Activated T-cell treated with anti-CD3 and anti-CD28 coated beads for 24 hours (primary cell): ENCODE measurements around the gene HECTD1.
"Not testable (repeated sequence)": the region's sequence is repeated elsewhere in the genome, so short reads cannot be mapped to it uniquely, and the experiment has no call there.

Source experiments
- DNase-seq: peaks from one replicate; pipeline ENCODE4 v3.0.0-alpha.2; 2020; ENCODE audit warnings: low read depth

The HECTD1 gene

DNA sequence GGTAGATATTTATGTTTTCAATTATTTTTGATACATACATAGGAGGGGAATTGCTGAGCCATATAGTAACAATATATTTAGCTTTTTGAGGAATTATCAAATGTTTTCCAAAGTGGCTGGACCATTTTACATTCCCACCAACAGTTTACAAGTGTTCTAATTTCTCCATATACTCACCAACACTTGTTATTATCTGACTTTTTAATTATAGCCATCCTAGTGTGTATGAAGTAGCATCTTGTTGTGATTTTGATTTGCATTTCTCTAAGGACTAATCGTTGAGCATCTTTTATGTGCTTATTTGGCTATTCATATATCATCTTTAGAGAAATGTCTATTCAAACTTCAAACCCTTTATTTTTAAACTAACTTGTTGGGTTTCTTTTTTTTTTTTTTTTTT lies 17.2 kb upstream of the HECTD1 start:
- no peak for DNase-seq

DNA sequence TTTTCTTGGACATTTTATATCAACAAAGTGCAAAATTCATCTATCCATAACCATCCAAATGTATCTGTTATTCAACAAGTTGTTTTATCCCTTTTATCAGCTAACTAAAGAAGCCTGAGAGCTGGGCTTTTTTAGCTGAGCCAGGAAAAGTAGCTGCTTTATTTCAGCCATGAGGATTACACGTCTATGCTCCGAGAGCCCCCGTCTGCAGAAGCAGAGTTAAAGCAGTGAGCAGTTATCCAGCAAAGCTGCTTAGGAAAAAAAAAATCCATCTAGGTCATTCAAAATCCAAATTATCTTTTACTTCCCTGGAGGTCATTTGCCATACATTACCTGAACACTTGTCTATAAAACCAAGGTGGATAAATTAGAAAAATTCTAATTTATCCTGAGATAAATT lies 15.7 kb upstream of the HECTD1 start:
- no peak for DNase-seq

DNA sequence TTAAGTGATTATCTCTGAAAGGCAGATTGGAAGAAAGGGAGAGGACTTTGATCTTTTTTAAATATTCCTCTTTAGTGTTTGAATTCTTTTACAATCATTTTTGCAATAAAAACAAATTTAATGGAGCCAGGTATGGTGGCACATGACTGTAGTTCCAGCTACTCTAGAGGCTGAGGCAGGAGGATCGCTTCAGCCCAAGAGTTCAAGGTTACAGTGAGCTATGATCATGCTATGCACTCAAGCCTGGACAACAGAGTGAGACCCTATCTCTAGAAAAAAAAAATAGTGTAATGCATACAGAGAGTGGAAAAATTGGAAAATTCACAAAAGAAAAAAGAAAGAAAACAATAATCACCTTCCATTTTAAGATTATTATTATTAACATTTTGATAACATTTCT lies 15.2 kb upstream of the HECTD1 start:
- no peak for DNase-seq

DNA sequence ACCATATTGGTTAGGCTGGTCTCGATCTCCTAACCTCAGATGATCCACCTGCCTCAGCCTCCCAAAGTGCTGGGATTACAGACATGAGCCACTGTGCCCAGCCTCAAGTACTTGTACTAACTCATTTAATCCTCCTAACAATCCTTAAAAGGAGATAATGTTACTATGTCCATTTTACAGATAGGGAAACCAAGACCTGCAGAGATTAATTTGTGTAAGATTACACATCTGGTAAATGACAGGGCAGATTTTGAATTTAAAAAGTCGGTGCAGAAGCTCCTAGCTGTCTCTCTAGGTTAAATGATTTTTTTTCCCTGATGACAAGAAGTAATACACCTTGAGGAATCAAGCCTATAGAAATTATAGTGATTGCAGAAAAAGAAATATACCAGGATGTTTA lies 13.7 kb upstream of the HECTD1 start:
- no peak for DNase-seq

DNA sequence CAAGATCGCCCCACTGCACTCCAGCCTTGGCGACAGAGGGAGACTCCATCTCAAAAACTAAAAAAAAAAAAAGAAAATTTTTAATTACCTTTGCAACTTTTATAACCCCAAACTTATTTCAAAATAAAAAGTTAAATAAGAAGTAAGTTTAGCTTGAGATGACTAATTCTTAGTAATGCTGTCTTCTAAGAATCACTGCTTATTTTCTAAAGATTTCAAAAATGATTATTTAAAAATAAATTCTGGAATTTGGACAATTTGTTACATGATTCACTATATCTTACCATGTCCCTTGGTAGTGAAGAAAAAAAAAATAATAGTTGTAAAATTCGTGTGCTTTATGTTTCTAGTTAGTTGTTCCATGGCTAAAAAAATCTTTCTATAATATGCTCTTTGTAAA lies 11.6 kb upstream of the HECTD1 start:
- no peak for DNase-seq

DNA sequence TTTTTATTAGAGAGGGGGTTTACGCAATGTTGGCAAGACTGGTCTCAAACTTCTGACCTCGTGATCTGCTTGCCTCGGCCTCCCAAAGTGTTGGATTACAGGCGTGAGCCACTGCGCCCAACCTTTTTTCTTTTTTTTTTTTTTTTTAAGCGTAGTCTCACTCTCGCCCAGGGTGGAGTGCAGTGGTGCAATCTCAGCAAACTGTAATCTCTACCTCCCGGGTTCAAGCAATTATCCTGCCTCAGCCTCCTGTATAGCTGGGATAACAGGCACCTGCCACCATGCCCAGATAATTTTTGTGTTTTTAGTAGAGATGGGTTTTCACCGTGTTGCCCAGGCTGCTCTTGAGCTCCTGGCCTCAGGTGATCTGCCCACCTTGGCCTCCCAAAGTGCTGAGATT lies 8.8 kb upstream of the HECTD1 start:
- DNase-seq: no peak

DNA sequence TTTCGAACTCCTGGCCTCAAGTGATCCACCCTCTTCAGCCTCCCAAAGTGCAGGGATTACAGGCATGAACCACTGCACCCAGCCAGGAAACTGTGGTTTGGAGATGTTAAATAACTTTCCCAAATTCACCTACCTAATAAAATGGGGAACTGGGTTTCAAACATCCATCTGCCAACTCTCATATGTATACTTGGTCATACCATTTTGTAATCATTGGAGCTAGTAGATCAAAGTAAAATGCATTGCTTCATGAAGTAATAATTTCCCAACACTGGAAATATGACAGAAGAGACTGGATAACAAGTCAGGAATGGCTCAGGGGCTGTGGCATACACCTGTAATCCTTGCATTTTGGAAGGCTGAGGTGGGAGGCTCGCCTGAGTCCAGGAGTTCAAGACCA lies 5.3 kb upstream of the HECTD1 start:
- DNase-seq: no peak

DNA sequence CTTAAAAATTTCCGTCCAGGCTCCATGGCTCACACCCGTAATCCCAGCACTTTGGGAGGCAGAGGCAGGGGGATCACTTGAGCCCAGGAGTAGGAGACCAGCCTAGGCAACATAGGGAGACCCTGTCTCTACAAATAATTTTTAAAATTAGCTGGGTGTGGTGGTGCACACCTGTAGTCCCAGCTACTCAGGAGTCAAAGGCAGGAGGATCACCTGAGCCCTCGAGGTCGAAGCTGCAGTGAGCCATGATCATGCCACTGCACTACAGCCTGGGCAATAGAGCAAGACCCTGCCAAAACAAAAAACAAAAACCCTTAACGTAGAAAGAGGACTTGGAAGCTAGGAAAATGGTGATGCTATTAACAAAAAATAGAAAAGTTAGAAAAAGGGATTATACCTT lies 2.0 kb upstream of the HECTD1 start:
- DNase-seq: no peak

DNA sequence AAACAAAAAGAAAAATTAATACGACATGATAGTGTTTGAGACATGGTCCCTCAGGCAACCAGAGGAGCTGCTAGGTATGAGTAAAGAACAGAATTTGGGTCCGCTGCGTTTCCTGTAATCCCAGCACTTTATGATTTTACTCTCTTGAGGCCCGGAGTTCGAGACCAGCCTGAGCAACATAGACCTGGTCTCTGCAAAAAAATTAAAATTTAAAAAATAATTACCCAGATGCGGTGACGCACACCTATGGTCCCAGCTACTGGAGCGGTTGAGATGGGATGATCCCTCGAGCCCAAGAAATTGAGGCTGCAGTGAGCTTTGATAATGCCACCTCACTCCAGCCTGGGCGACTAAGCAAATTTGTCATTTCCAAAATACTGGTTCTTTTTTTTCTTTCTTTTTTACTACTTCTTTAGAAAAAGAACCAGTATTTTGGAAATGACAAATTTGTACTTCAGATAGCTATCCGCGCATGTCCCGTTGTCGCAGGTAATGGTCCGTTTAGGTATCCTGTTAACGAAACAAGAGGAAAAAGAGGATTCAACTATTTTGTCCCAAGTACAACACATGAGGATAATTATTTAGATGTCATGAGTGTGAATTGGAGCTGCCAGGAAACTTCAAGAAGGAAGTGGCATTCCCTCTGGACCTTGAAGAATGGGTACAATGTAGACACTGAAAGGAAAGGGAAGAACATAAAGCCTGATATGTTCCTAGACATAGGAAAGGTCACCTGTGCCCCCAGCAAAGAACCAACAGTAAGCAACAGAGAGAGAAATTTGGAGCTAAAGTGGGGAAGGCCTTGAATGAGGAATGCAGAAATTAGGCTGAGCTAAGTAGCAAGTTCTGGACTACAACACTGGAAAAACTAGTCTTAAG lies 1.2 kb upstream of the HECTD1 start:
- peak; percentile 35 for DNase-seq

DNA sequence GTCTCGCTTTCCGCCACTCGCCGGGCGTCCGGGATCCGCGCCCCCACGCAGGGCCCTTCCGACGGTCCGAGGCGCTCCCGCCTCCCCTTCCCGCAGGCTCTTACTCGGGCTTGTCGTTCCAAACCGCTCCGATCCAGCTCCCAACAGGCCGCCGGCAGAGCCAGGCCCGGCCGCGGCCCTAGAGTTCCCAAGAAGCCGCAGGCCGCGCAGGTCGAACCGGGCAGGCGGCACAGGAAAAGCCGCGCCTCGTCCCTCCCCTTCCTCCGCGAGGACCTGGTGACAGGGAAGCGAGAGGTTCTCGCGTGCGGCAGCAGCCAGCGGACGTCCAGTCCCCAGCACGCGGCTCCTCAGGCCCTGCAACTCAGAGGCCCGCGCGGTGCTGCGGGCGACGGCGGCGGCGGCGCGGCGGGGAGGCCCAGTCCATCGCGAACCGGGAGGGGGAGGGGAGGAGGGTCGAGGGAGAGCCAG lies 272 bp downstream of the HECTD1 start:
- no peak for DNase-seq

DNA sequence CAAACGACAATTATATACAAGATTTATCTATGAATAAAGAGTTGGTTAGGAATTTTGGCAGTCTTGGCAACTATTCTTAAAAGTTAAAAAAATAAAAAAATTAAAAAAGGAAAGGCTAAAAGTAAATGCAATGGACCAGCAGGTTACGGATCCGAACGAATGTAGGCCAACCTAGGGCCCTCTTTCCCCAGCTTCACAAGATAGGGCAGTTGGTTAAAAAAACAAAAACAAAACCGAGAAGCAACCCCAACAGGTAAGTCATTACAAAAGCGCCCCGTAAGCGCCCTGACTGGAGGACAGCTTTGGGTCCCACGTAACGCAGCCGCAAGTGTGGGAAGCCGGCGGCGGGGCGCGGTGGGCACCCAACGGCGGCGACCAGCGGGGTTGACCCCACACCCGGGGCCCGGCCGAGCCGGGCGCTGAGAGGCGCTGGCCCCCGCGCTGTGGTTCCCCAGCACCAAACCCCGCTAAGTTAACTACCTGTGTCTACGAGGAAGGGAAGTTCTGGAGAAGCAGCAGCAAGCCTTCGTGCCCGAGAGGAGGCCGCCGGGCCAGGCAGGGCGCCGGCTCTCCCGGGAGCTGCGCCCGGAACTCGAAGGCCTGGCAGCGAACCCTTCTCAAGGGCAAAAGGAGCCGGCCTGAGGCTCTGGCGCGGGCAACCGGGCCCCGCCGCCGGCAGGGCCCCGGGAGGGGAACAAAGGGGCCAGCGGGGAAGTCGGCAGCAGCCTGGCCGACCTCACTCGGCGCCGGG lies 882 bp downstream of the HECTD1 start:
- peak; percentile 47 for DNase-seq

DNA sequence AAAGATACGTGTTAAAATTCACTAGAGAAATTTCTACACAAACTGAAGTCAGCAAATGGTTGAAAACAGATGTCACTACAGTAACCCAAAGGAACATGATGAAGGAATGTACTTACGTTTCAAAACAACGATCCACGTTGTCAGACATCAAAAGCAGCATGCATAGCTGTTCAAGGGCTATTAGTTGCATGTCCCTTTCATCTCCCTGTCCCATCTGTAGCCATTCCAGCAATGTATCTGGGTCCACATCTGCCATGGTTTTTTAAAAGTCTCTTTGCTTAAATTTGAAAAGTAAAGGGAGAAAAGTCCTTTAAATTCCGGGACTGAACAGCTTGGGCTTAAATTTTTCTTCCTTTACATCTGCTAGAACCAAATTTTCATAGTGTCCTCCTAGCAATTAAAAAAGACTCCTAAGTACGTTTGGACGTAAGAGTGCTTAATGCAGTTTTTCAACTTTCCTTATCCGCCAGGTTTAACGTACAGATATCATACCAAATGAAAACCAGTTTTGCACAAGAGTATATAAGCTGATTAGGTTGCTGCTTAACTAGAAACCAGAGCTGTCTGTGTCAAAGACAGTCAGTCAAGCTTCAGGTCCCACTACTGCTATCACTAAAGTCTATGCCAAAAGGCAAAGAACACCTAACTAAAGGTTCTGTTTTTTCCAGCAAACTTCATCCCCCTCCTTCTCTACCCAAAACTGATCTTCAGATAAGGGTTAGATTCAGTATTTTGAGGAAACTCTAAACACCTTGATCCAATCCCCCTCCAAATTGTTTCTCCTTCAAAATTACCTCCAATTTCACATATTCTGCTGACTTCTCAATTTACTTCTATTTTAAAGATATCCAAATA lies 1.7 kb downstream of the HECTD1 start:
- no peak for DNase-seq

DNA sequence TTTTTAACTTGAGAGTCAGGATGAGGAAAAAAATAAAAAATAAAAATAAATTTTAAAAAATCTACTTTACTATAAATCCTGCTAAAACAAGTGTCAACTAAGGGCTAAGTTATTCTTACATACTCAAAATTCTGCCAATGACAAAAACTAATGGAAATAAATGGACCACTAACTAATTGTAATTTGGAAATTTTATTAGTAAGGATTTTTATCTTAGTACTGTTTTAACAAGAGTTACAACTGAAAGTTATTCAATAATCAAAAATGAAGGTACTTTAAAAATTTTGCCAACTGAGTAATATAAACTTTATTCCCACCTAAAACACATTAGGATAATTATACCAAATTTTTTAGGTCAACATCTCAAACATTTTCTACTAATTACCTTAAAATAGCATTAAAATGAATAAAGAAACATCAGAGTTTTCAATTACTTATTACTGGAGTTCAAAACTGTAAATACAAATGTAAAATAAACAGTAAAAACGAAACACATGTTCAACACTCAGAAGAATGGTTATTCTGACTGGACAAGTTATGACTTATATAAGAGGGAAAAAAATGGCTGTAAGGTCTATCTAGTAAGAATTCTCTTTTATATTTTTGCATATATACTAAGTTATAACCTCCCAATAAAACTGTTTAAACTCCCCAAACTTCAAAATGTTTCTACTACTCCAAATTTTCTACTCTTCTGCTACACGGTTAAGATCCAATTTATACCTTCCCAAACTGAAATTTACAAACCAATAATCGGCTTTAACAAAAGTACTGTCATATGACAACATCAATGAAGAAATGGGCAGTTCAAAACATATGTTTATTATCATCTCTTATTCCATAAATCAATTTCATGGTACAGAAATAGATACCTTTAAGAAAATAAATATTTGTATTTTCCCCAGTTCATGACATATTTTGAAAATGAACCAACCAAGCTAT lies 2.7 kb downstream of the HECTD1 start:
- DNase-seq: no peak

DNA sequence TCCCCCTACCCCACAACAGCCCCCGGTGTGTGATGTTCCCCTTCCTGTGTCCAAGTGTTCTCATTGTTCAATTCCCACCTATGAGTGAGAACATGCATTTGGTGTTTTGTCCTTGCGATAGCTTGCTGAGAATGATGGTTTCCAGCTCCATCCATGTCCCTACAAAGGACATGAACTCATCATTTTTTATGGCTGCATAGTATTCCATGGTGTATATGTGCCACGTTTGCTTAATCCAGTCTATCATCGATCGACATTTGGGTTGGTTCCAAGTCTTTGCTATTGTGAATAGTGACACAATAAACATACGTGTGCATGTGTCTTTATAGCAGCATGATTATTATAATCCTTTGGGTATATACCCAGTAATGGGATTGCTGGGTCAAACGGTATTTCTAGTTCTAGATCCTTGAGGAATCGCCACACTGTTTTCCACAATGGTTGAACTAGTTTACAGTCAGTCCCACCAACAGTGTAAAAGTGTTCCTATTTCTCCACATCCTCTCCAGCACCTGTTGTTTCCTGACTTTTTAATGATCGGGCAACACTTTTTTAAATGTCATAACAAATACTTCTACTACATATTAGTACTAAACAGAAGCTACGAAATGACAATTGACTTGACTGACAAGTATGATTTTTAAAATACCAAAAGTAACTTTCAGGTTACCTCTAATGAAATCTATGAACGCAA lies 3.5 kb downstream of the HECTD1 start:
- not testable (repeated sequence) for DNase-seq

DNA sequence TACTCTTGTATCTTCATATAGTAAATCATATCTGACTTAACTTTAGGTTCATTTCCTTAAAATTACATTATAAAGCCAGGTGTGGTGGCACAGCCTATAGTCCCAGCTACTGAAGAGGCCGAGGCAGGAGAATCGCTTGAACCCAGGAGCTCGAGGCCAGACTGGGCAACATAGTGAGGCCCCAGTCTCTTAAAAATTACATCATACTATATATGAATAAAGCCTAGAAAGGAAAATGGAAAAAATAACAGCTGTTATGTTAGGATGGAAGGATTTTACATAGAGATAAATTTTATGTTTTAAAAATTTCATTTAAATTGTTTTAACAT lies 4.2 kb downstream of the HECTD1 start:
- DNase-seq: no peak

DNA sequence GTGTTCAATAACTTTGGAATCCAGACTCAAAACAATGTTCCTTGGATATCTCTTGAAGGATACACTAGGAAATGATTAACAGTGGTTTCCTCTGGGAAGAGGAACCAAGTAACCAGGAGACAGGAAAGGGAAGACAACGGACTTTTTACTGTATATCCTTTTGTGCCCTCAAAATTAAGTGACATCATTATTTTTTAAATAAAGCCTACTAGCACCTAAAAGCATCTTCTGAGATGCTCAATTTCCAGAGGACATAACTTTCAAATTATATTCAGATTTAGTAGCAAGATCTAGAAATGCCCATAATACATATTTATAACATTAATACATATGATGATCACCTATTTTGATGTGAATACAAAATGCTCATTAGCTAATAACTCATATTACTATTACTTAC lies 6.5 kb downstream of the HECTD1 start:
- no peak for DNase-seq

DNA sequence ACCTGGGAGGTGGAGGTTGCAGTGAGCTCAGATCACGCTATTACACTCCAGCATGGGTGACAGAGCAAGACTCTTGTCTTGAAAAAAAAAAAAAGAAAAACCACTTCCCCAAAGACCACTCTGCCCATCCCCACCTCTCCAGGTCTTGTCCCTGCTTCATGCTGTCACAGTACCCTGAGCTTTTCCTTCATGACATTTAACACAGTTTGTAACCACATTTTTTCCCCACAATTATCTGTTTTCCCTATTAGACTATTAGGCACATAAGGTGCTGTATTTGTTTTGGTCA lies 6.9 kb downstream of the HECTD1 start:
- no peak for DNase-seq

DNA sequence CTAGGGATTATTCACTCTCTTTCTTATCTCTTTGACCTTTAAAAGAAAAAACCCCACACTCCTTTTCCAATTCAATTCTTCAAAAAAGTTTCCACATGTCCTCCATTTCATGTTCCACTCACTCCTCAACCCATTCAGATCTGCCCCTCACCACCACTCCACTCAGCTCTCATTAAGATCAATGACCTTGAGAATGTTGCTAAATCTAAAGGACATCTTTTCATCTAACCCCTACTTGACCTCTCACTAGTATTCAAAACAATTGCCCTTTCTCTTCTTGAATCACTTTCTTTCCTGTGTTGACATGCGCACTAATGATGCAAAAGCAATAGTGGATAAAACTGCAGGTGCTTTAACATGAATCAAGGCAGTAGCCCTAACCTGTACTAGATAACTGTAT lies 9.9 kb downstream of the HECTD1 start:
- no peak for DNase-seq

DNA sequence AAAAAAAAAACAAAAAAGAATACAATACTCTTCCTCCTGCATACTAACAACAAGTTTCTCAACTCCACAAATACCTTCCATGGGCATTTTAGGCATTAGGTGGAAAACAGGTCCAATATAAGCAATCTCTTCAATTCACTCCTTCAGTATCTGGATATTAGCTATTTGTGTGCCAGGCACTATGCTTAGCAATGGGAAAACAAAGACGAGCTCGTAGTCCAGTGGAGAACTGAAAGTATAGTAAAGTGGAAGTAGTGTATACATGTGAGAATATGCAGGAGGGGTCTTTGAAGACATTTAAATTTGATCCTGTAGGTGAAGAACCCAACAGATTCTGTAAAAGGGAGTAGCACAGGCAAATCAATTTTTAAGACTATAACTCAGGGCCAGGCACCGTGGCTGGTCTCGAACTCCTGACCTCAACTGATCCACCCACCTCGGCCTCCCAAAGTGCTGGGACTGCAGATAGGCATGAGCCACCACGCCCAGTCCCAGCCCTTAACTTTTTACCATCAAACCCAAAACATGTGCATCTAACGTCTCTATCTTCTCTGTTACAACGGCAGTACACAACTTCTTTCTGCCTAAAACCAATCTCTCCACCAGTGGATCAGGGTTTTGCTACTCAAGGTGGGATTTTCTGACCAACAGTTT lies 10.6 kb downstream of the HECTD1 start:
- no peak for DNase-seq

DNA sequence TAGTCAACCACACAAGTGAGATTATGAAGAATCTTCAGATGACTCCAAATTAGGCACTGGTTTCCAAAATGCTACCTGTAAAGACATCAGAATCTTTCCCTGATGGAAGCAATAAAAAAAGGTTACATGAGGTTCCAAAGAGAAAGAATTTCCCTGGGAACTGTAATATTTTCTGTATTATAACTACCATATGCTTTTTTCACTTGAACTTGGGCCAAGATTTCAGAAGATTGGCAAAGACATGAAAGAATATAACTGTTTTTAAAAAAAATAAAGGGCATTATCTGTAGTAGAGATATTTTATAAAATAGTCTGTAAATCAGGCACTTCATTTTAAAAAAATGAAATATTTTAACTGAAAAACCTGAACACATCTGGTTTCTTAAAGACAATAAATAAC lies 12.9 kb downstream of the HECTD1 start:
- no peak for DNase-seq

DNA sequence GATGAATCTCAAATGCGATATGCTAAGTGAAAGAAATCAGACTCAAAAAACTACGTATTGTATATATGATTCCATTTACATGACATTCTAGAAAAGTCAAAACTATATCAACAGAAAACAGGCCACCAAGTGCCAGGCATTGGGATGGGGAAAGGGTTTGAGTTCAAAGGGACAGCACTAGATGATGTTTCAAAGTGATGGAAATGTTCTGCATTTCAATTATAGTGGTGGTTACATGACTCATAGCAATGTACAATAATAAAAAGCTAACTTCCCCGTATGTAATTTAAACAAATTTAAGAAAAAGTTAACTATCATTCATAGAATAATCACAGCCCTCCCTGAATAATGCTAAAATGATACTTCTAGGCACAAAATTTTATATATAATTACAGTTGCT lies 13.5 kb downstream of the HECTD1 start:
- DNase-seq: no peak
